RWPE2 (cell line): ENCODE measurements around the gene TSHZ2.

ENCODE experiments used
- ATAC-seq: fragments of 200-7000 bp; cut with Tn5 transposase; 3 replicates; pipeline ENCODE4 v1.9.1; 2021; ENCODE audit warnings: low read depth
- DNase-seq: peaks from one replicate; pipeline ENCODE4 v3.0.0-alpha.2; 2020; ENCODE audit warnings: low spot score
- H3K27ac ChIP-seq: fragments of 450-650 bp; 2 replicates; pipeline ENCODE4 v1.5.1; 2017; ENCODE audit warnings: mild to moderate bottlenecking; ENCODE audit not compliant: poor library complexity, severe bottlenecking
- H3K27me3 ChIP-seq: fragments of 250-450 bp; sonication (Bioruptor Pico); 2 replicates; pipeline ENCODE4 v1.5.1; 2021; ENCODE audit warnings: mild to moderate bottlenecking, moderate library complexity; ENCODE audit not compliant: insufficient read depth, poor library complexity, severe bottlenecking
- H3K36me3 ChIP-seq: fragments of 250-450 bp; sonication (Bioruptor Pico); 2 replicates; pipeline ENCODE4 v1.5.1; 2020; ENCODE audit warnings: low read depth, mild to moderate bottlenecking, moderate library complexity
- H3K4me1 ChIP-seq: fragments of 250-450 bp; sonication (Bioruptor Pico); 2 replicates; pipeline ENCODE4 v1.5.1; 2021; ENCODE audit warnings: mild to moderate bottlenecking, moderate library complexity; ENCODE audit not compliant: insufficient read depth, poor library complexity, severe bottlenecking
- H3K4me3 ChIP-seq: fragments of 250-450 bp; sonication (Bioruptor Pico); 2 replicates; pipeline ENCODE4 v1.5.1; 2021; ENCODE audit warnings: mild to moderate bottlenecking, moderate library complexity; ENCODE audit not compliant: severe bottlenecking
- H3K9me3 ChIP-seq: fragments of 250-450 bp; sonication (Bioruptor Pico); 2 replicates; pipeline ENCODE4 v1.5.1; 2021; ENCODE audit warnings: mild to moderate bottlenecking, moderate library complexity; ENCODE audit not compliant: severe bottlenecking
- CTCF ChIP-seq: fragments of 450-650 bp; IDR thresholded peaks from one replicate; pipeline ENCODE4 v1.5.1; 2017; ENCODE audit warnings: mild to moderate bottlenecking, moderate library complexity; ENCODE audit not compliant: poor library complexity, severe bottlenecking

TSHZ2 gene

GRCh38 chr20:53159160-53159559 lies 187.0 kb downstream of the TSHZ2 start:
- ATAC-seq (no peak), DNase-seq (no peak)
- Histone ChIP-seq H3K9me3 (no peaks in the 10 kb centered on the region), H3K36me3 (no peaks in the 10 kb centered on the region), H3K4me1 (peaks cover 11% of the 10 kb centered on the region), H3K4me3 (no peak overlapping the region), H3K27me3 (no peaks in the 10 kb centered on the region), H3K27ac (no peak overlapping the region)
- no peak for TF ChIP-seq CTCF

- Histone ChIP-seq H3K36me3 (no peaks in the 10 kb centered on the region), H3K4me3 (no peak overlapping the region), H3K9me3 (no peaks in the 10 kb centered on the region), H3K27ac (no peak overlapping the region), H3K4me1 (peaks cover 11% of the 10 kb centered on the region), H3K27me3 (no peaks in the 10 kb centered on the region)
- no peak for ATAC-seq
- TF ChIP-seq CTCF, result no peak
- DNase-seq, result no peak
These were observed 188.9 kb downstream of the TSHZ2 start for GRCh38 chr20:53161073-53161472.

- no peak for ATAC-seq
- Histone ChIP-seq H3K4me3 (no peak overlapping the region), H3K27me3 (no peaks in the 10 kb centered on the region), H3K4me1 (peaks cover 11% of the 10 kb centered on the region), H3K9me3 (no peaks in the 10 kb centered on the region), H3K27ac (no peak overlapping the region), H3K36me3 (no peaks in the 10 kb centered on the region)
- no peak for DNase-seq
- TF ChIP-seq CTCF, result no peak
These were observed 189.3 kb downstream of the TSHZ2 start for GRCh38 chr20:53161473-53161872.

- Histone ChIP-seq H3K36me3 (no peaks in the 10 kb centered on the region), H3K27ac (no peak overlapping the region), H3K27me3 (no peaks in the 10 kb centered on the region), H3K4me3 (no peak overlapping the region), H3K9me3 (no peaks in the 10 kb centered on the region), H3K4me1 (peaks cover 11% of the 10 kb centered on the region)
- DNase-seq (no peak), ATAC-seq (peak; percentile 96)
- TF ChIP-seq CTCF, result peak; percentile 69
These were observed 190.2 kb downstream of the TSHZ2 start for GRCh38 chr20:53162251-53162835.

GRCh38 chr20:53163486-53163885 lies 191.3 kb downstream of the TSHZ2 start:
- ATAC-seq (no peak), DNase-seq (no peak)
- Histone ChIP-seq H3K27ac (no peak overlapping the region), H3K9me3 (no peaks in the 10 kb centered on the region), H3K4me1 (peaks cover 11% of the 10 kb centered on the region), H3K27me3 (no peaks in the 10 kb centered on the region), H3K4me3 (no peak overlapping the region), H3K36me3 (no peaks in the 10 kb centered on the region)
- TF ChIP-seq CTCF, result no peak
